Prostate gland (tissue), 2 donors: ENCODE results near the gene C20orf144.
A peak's percentile ranks its signal among the peaks of the same experiment; 100 is the strongest.

Experiments
- CTCF ChIP-seq, 4 experiments: fragments of 200-600 bp in 2 of 4; fragments of 450-650 bp in 2 of 4; sonication (generic) in 2 of 4; IDR thresholded peaks; 1 replicate in 3 of 4; 2 replicates in 1 of 4; pipeline ENCODE4 v1.5.1; 2016 to 2019; ENCODE audit warnings: antibody characterized with exemption in 4 of 4, mild to moderate bottlenecking in 2 of 4, moderate library complexity in 2 of 4
- POLR2A ChIP-seq: fragments of 450-650 bp; IDR thresholded peaks from one replicate; pipeline ENCODE4 v1.6.1; 2016; ENCODE audit warnings: antibody characterized with exemption, mild to moderate bottlenecking
- POLR2AphosphoS5 ChIP-seq: sonication (generic); formaldehyde crosslinking; IDR thresholded peaks from one replicate; pipeline ENCODE4 v1.6.1; 2017; ENCODE audit warnings: antibody characterized with exemption

GRCh38 chr20:33666293-33667244 is 4.4 kb downstream of the C20orf144 start, which contains the start of gene ACTL10:
- TF ChIP-seq CTCF (IDR thresholded peaks at IDR 0.05): peak in 2 of 4 experiments; percentile 43 to 50
- peak; percentile 94 for TF ChIP-seq POLR2AphosphoS5
- TF ChIP-seq POLR2A: peak; percentile 96
